Measurements from ENCODE around the gene IL37.

- TF ChIP-seq CTCF (IDR thresholded peaks at IDR 0.05) (no peak), ZFX (IDR thresholded peaks at IDR 0.05; ENCODE audit: borderline replicate concordance) (no peak)
These were observed 5.8 kb downstream of the IL37 start for GRCh38 chr2:112916625-112917247.
